Tibial nerve (tissue), 4 donors: ENCODE data around the gene QKI. TPM values are rescaled to one million over a fixed set of nuclear protein-coding genes. Genes with fewer than 3 reads are reported as not detected.

Source experiments
- DNase-seq, 2 donors: peaks; one replicate each; pipeline ENCODE4 v3.0.0-alpha.2; 2019; ENCODE audit warnings: low spot score in 2 of 2
- H3K27ac ChIP-seq, 4 donors: fragments of 200-600 bp; sonication (generic) in 3 of 4; one replicate each; pipeline ENCODE4 v1.5.1; 2017 to 2019; ENCODE audit warnings: mild to moderate bottlenecking in 1 of 4
- H3K27me3 ChIP-seq, 2 donors: fragments of 200-600 bp; sonication (generic) in 1 of 2; one replicate each; pipeline versions ENCODE4 v1.5.1 to v1.6.0; 2017 to 2019
- H3K36me3 ChIP-seq, 3 donors: fragments of 200-600 bp; sonication (generic); one replicate each; pipeline ENCODE4 v1.5.1; 2018 to 2019
- H3K4me1 ChIP-seq, 4 donors: fragments of 200-600 bp; sonication (generic) in 3 of 4; one replicate each; pipeline ENCODE4 v1.5.1; 2017 to 2019
- H3K4me3 ChIP-seq, 4 donors: fragments of 200-600 bp; sonication (generic) in 3 of 4; one replicate each; pipeline ENCODE4 v1.5.1; 2017 to 2019; ENCODE audit warnings: mild to moderate bottlenecking in 1 of 4, moderate library complexity in 1 of 4
- H3K9me3 ChIP-seq, 4 donors: fragments of 200-600 bp; sonication (generic) in 3 of 4; one replicate each; pipeline ENCODE4 v1.5.1; 2017 to 2019
- CTCF ChIP-seq, 5 experiments: fragments of 200-600 bp in 3 of 5; fragments of 450-650 bp in 2 of 5; sonication (generic) in 3 of 5; IDR thresholded peaks; one replicate each; pipeline ENCODE4 v1.5.1; 2016 to 2019; ENCODE audit warnings: antibody characterized with exemption in 5 of 5, mild to moderate bottlenecking in 3 of 5, moderate library complexity in 2 of 5
- EP300 ChIP-seq, 2 donors: sonication (generic); formaldehyde crosslinking; IDR thresholded peaks; one replicate each; pipeline ENCODE4 v1.6.1; 2017; ENCODE audit warnings: antibody characterized with exemption in 2 of 2, mild to moderate bottlenecking in 1 of 2
- POLR2A ChIP-seq, 2 donors: fragments of 450-650 bp; IDR thresholded peaks; one replicate each; pipeline ENCODE4 v1.6.1; 2017; ENCODE audit warnings: antibody characterized with exemption in 2 of 2, mild to moderate bottlenecking in 2 of 2, moderate library complexity in 2 of 2
- WGBS, 2 donors: methylation state at CpG; one replicate each; pipeline ENCODE4 v1.1.5; 2018; 5-methylcytosine and 5-hydroxymethylcytosine counted together
- total RNA-seq, 4 donors: library from RNA; depleted of rRNA; stranded (reverse); fragments of >200 nt; gene quantifications; one replicate each; pipeline ENCODE4 v1.1.0, GENCODE V29; 2016

Gene QKI
- total RNA-seq, 4 donors from 2014 or later: 365 to 570 (median 511) TPM

GRCh38 chr6:163369628-163370365 is 44.7 kb upstream of the QKI start:
- H3K27ac ChIP-seq: no peak overlapping the region
- DNase-seq: no peak
- peaks cover 0 to 8% (median 0%) of the 10 kb centered on the region in 4 donors for H3K4me1 ChIP-seq
- TF ChIP-seq POLR2A (IDR thresholded peaks at IDR 0.05) (no peak), EP300 (IDR thresholded peaks at IDR 0.05) (no peak), CTCF (IDR thresholded peaks at IDR 0.05) (no peak)
- H3K9me3 ChIP-seq: no peaks in the 10 kb centered on the region
- 87 to 89% methylated on average over 15 of the region's 15 CpGs for WGBS, 2 donors
- H3K27me3 ChIP-seq: no peaks in the 10 kb centered on the region
- H3K36me3 ChIP-seq: no peaks in the 10 kb centered on the region
- no peak overlapping the region for H3K4me3 ChIP-seq

- no peak for TF ChIP-seq CTCF (IDR thresholded peaks at IDR 0.05)
- no peak for TF ChIP-seq POLR2A (IDR thresholded peaks at IDR 0.05)
- no peak for TF ChIP-seq EP300 (IDR thresholded peaks at IDR 0.05)
Measured at GRCh38 chr6:163370464-163371117, 43.9 kb upstream of the QKI start.

GRCh38 chr6:163371129-163371528 is 43.4 kb upstream of the QKI start:
- no peaks in the 10 kb centered on the region for H3K36me3 ChIP-seq
- WGBS, 2 donors: 44 to 47% methylated on average over 2 of the region's 2 CpGs
- TF ChIP-seq CTCF (IDR thresholded peaks at IDR 0.05): no peak
- no peak for TF ChIP-seq EP300 (IDR thresholded peaks at IDR 0.05)
- TF ChIP-seq POLR2A (IDR thresholded peaks at IDR 0.05): no peak
- H3K9me3 ChIP-seq: no peaks in the 10 kb centered on the region
- no peak overlapping the region for H3K27ac ChIP-seq
- no peak overlapping the region for H3K4me3 ChIP-seq
- no peaks in the 10 kb centered on the region for H3K27me3 ChIP-seq
- DNase-seq: no peak
- H3K4me1 ChIP-seq: peaks cover 0 to 8% (median 0%) of the 10 kb centered on the region in 4 donors

More at GRCh38 chr6:163370464-163371117, 43.9 kb upstream of the QKI start:
- WGBS, 2 donors: 41 to 44% methylated on average over 5 of the region's 5 CpGs
- no peaks in the 10 kb centered on the region for H3K9me3 ChIP-seq
- H3K4me1 ChIP-seq: peaks cover 0 to 8% (median 0%) of the 10 kb centered on the region in 4 donors
- no peaks in the 10 kb centered on the region for H3K27me3 ChIP-seq
- no peak overlapping the region for H3K4me3 ChIP-seq
- H3K36me3 ChIP-seq: no peaks in the 10 kb centered on the region
- no peak for DNase-seq
- H3K27ac ChIP-seq: no peak overlapping the region

GRCh38 chr6:163373240-163373639 is 41.3 kb upstream of the QKI start:
- H3K4me3 ChIP-seq: no peak overlapping the region
- 82 to 85% methylated on average over 7 to 9 of the region's 9 CpGs for WGBS, 2 donors
- no peak for DNase-seq
- H3K36me3 ChIP-seq: no peaks in the 10 kb centered on the region
- H3K27ac ChIP-seq: no peak overlapping the region
- no peaks in the 10 kb centered on the region for H3K27me3 ChIP-seq
- no peaks in the 10 kb centered on the region for H3K9me3 ChIP-seq
- H3K4me1 ChIP-seq: peaks cover 0 to 8% (median 0%) of the 10 kb centered on the region in 4 donors
- TF ChIP-seq CTCF (IDR thresholded peaks at IDR 0.05) (no peak), EP300 (IDR thresholded peaks at IDR 0.05) (no peak), POLR2A (IDR thresholded peaks at IDR 0.05) (no peak)

GRCh38 chr6:163375361-163375760 is 39.2 kb upstream of the QKI start:
- Histone ChIP-seq H3K27ac (no peak overlapping the region), H3K36me3 (no peaks in the 10 kb centered on the region), H3K4me3 (no peak overlapping the region), H3K27me3 (no peaks in the 10 kb centered on the region), H3K9me3 (no peaks in the 10 kb centered on the region), H3K4me1 (peaks cover 0 to 8% (median 0%) of the 10 kb centered on the region in 4 donors)
- no peak for TF ChIP-seq CTCF (IDR thresholded peaks at IDR 0.05)
- TF ChIP-seq POLR2A (IDR thresholded peaks at IDR 0.05): no peak
- no peak for TF ChIP-seq EP300 (IDR thresholded peaks at IDR 0.05)
- 83 to 90% methylated on average over 10 of the region's 10 CpGs for WGBS, 2 donors
- no peak for DNase-seq
